CD14-positive monocyte (primary cell): ENCODE measurements around the gene GRK1. TPM values are rescaled to one million over a fixed set of nuclear protein-coding genes. Genes with fewer than 3 reads are reported as not detected.
A peak's percentile ranks its signal among the peaks of the same experiment; 100 is the strongest.

Experiments used
- DNase-seq, 3 donors: peaks; one replicate each; pipeline ENCODE4 v3.0.0-alpha.2; 2011 to 2022
- H2AFZ ChIP-seq: 2 replicates; pipeline ENCODE4 v1.6.0; 2012; ENCODE audit warnings: mild to moderate bottlenecking, low read depth, low read length, inconsistent platforms; ENCODE audit not compliant: insufficient read depth, poor library complexity, severe bottlenecking
- H3K27ac ChIP-seq, 2 donors: 1 replicate in 1 of 2; 2 replicates in 1 of 2; pipeline ENCODE4 v1.5.1; 2012 to 2013; ENCODE audit warnings: low read length in 2 of 2, control low read depth in 1 of 2, inconsistent platforms in 1 of 2, low read depth in 1 of 2, mild to moderate bottlenecking in 1 of 2
- H3K27me3 ChIP-seq, 2 donors: one replicate each; pipeline versions ENCODE4 v1.6.0 to v1.6.1; 2011 to 2013; ENCODE audit warnings: low read length in 2 of 2; ENCODE audit not compliant: control insufficient read depth in 2 of 2, insufficient read depth in 2 of 2
- H3K36me3 ChIP-seq, 2 donors: replicated peaks in 1 of 2; 1 replicate in 1 of 2; 2 replicates in 1 of 2; pipeline versions ENCODE4 v1.5.1 to v1.6.1; 2012 to 2013; ENCODE audit warnings: low read length in 2 of 2, control low read depth in 1 of 2, inconsistent platforms in 1 of 2, mild to moderate bottlenecking in 1 of 2; ENCODE audit not compliant: insufficient read depth in 2 of 2, control insufficient read depth in 1 of 2
- H3K4me1 ChIP-seq, 2 donors: 1 replicate in 1 of 2; 2 replicates in 1 of 2; pipeline versions ENCODE4 v1.5.1 to v1.6.1; 2012 to 2013; ENCODE audit warnings: low read length in 2 of 2, control low read depth in 1 of 2, inconsistent platforms in 1 of 2, mild to moderate bottlenecking in 1 of 2, moderate library complexity in 1 of 2; ENCODE audit not compliant: insufficient read depth in 2 of 2, control insufficient read depth in 1 of 2
- H3K4me2 ChIP-seq: replicated peaks from 2 replicates; pipeline ENCODE3; 2012; ENCODE audit warnings: low read length, moderate library complexity, mild to moderate bottlenecking; ENCODE audit not compliant: poor library complexity, severe bottlenecking; ENCODE audit errors: extremely low read depth
- H3K4me3 ChIP-seq, 3 experiments: fragments of 200-600 bp in 1 of 3; sonication (generic) in 1 of 3; replicated peaks in 1 of 3; 1 replicate in 2 of 3; 2 replicates in 1 of 3; pipeline ENCODE4 v1.5.1; 2011 to 2013; ENCODE audit warnings: low read length in 3 of 3, mild to moderate bottlenecking in 3 of 3, control low read depth in 2 of 3, low read depth in 2 of 3, inconsistent platforms in 1 of 3, moderate library complexity in 1 of 3
- H3K79me2 ChIP-seq: 2 replicates; pipeline ENCODE4 v1.6.0; 2012; ENCODE audit warnings: mild to moderate bottlenecking, control low read depth, inconsistent platforms, low read length, moderate library complexity; ENCODE audit not compliant: insufficient read depth
- H3K9ac ChIP-seq: 2 replicates; pipeline ENCODE4 v1.6.0; 2017; ENCODE audit warnings: low read length, mild to moderate bottlenecking; ENCODE audit not compliant: insufficient read depth, poor library complexity, severe bottlenecking
- H3K9me3 ChIP-seq, 2 donors: replicated peaks in 1 of 2; 1 replicate in 1 of 2; 2 replicates in 1 of 2; pipeline versions ENCODE4 v1.5.1 to v1.6.1; 2012 to 2013; ENCODE audit warnings: low read length in 2 of 2, control low read depth in 1 of 2; ENCODE audit not compliant: control insufficient read depth in 1 of 2, insufficient read depth in 1 of 2
- H4K20me1 ChIP-seq: 2 replicates; pipeline ENCODE4 v1.6.0; 2012; ENCODE audit warnings: mild to moderate bottlenecking, low read length, control low read depth, moderate library complexity; ENCODE audit not compliant: insufficient read depth
- H3K27ac Mint-ChIP-seq, 7 donors: one replicate each; pipeline ENCODE4 v1.8.0; 2020; ENCODE audit warnings: mild to moderate bottlenecking in 7 of 7, mixed read lengths in 7 of 7, moderate library complexity in 6 of 7, inconsistent platforms in 2 of 7
- H3K27me3 Mint-ChIP-seq, 3 donors: one replicate each; pipeline ENCODE4 v1.8.0; 2021 to 2022; ENCODE audit warnings: low read depth in 3 of 3, mild to moderate bottlenecking in 3 of 3, mixed read lengths in 3 of 3, moderate library complexity in 3 of 3, inconsistent platforms in 1 of 3
- H3K36me3 Mint-ChIP-seq, 2 donors: one replicate each; pipeline ENCODE4 v1.8.0; 2020; ENCODE audit warnings: mixed read lengths in 2 of 2, inconsistent platforms in 1 of 2, mild to moderate bottlenecking in 1 of 2
- H3K4me1 Mint-ChIP-seq: one replicate; pipeline ENCODE4 v1.8.0; 2020; ENCODE audit warnings: mild to moderate bottlenecking, mixed read lengths
- H3K4me3 Mint-ChIP-seq, 2 donors: one replicate each; pipeline ENCODE4 v1.8.0; 2020; ENCODE audit warnings: mild to moderate bottlenecking in 2 of 2, mixed read lengths in 2 of 2, moderate library complexity in 1 of 2
- H3K9me3 Mint-ChIP-seq, 7 donors: one replicate each; pipeline ENCODE4 v1.8.0; 2020 to 2022; ENCODE audit warnings: mixed read lengths in 7 of 7, mild to moderate bottlenecking in 6 of 7, moderate library complexity in 6 of 7, inconsistent platforms in 2 of 7
- WGBS: methylation state at CpG from one replicate; pipeline ENCODE4 v1.1.5; 2013; ENCODE audit warnings: missing lambda C conversion rate; ENCODE audit not compliant: insufficient coverage; 5-methylcytosine and 5-hydroxymethylcytosine counted together
- intact Hi-C, 2 donors: fragments of 100-400 bp; cut with micrococcal nuclease; formaldehyde crosslinking; loops; one replicate each; pipeline versions ENCODE4 v1.15.0 to v1.15.1; 2023
- polyA plus RNA-seq, 3 donors: library from polyadenylated mRNA; depleted of rRNA in 1 of 3; unstranded in 2 of 3; stranded (reverse) in 1 of 3; fragments of 300-500 nt in 2 of 3; fragments of >200 nt in 1 of 3; fragmentation: Illumina TruSeq in 2 of 3; gene quantifications; 1 replicate in 2 of 3; 2 replicates in 1 of 3; pipeline ENCODE4 v1.2.3, GENCODE V29; 2012 to 2021
- TF ChIP-seq, protein P1 (sequence below): fragments of 200-600 bp; IDR thresholded peaks from one replicate; pipeline ENCODE4 v1.8.0; 2022; ENCODE audit warnings: antibody characterized with exemption, mild to moderate bottlenecking

GRK1 gene
- polyA plus RNA-seq, 3 donors = not detected

DNA sequence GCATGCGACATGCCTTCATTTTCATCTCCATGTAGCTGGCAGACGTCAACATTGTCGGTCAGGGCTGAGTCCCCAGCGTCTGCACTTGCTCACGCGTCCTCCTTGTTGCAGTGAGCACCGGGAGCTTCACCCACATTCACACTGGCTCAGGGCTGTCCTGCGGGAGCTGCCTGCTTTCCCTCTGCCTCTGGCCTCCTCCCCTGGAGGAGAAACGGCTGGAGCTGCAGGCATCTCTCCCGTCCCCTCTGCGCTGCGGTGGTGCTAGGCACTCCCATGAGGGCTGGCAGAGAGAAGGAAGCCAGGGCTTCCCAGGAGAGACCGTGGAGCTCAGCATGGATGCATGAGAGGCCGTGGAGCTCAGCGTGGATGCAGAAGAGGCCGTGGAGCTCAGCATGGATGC, 73.6 kb downstream of the GRK1 start:
- intact Hi-C loops = no loop called here
- DNase-seq = no peak

DNA sequence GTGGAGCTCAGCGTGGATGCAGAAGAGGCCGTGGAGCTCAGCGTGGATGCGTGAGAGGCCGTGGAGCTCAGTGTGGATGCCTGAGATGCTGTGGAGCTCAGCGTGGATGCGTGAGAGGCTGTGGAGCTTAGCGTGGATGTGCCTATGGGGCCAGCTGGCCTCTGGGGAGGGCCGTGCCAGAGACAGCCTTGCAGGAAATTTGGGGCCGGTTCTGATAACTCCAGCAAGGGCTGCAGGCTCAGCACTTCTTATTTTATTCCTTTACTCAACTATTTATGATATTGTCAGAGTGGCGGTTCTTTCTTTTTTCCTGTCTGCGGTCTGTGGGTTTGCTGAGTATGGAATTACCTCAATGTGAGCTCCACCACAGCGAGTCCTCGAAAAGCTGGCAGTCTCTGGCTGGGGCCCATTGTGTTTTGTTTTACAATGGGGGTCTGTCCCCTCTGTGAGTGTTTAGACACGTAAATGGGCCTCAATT, 74.2 kb downstream of the GRK1 start:
- peak overlapping the region; percentile 54 for H3K4me2 ChIP-seq
- intact Hi-C loops = no loop called here
- 2% methylated on average over 9 of the region's 15 CpGs for WGBS
- H3K9ac ChIP-seq = peak overlapping the region; percentile 2
- Mint-ChIP-seq H3K27ac (peak overlapping the region in 1 of 7 donors; percentile 54), H3K9me3 (peaks cover 0 to 4% (median 0%) of the 10 kb centered on the region in 7 donors), H3K36me3 (no peaks in the 10 kb centered on the region), H3K4me3 (peak overlapping the region in 1 of 2 donors; percentile 70), H3K4me1 (peaks cover 36% of the 10 kb centered on the region), H3K27me3 (peaks cover 34 to 61% (median 53%) of the 10 kb centered on the region in 3 donors)
- H3K36me3 ChIP-seq = no peaks in the 10 kb centered on the region
- no peaks in the 10 kb centered on the region for H3K79me2 ChIP-seq
- peaks cover 31 to 35% of the 10 kb centered on the region in 2 donors for H3K4me1 ChIP-seq
- DNase-seq = no peak
- H3K27ac ChIP-seq = no peak overlapping the region
- H3K9me3 ChIP-seq = no peaks in the 10 kb centered on the region
- H3K4me3 ChIP-seq = peak overlapping the region in 1 of 3 experiments; percentile 20
- no peak overlapping the region for H2AFZ ChIP-seq
- peaks cover 0 to 16% of the 10 kb centered on the region in 2 donors for H3K27me3 ChIP-seq
- TF ChIP-seq, protein P1, sequence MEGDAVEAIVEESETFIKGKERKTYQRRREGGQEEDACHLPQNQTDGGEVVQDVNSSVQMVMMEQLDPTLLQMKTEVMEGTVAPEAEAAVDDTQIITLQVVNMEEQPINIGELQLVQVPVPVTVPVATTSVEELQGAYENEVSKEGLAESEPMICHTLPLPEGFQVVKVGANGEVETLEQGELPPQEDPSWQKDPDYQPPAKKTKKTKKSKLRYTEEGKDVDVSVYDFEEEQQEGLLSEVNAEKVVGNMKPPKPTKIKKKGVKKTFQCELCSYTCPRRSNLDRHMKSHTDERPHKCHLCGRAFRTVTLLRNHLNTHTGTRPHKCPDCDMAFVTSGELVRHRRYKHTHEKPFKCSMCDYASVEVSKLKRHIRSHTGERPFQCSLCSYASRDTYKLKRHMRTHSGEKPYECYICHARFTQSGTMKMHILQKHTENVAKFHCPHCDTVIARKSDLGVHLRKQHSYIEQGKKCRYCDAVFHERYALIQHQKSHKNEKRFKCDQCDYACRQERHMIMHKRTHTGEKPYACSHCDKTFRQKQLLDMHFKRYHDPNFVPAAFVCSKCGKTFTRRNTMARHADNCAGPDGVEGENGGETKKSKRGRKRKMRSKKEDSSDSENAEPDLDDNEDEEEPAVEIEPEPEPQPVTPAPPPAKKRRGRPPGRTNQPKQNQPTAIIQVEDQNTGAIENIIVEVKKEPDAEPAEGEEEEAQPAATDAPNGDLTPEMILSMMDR = no peak
- no peaks in the 10 kb centered on the region for H4K20me1 ChIP-seq

More for the DNA sequence above, 73.6 kb downstream of the GRK1 start:
- Histone ChIP-seq H3K4me2 (no peak overlapping the region), H3K4me1 (peaks cover 37 to 41% of the 10 kb centered on the region in 2 donors), H3K36me3 (no peaks in the 10 kb centered on the region), H3K27ac (no peak overlapping the region), H4K20me1 (no peaks in the 10 kb centered on the region), H3K9ac (no peak overlapping the region), H3K27me3 (peaks cover 0 to 16% of the 10 kb centered on the region in 2 donors), H2AFZ (no peak overlapping the region), H3K79me2 (no peaks in the 10 kb centered on the region), H3K4me3 (no peak overlapping the region), H3K9me3 (no peaks in the 10 kb centered on the region)
- peaks cover 31 to 63% (median 53%) of the 10 kb centered on the region in 3 donors for H3K27me3 Mint-ChIP-seq
- WGBS = 55% methylated on average over 16 of the region's 16 CpGs
- peak overlapping the region in 1 of 2 donors; percentile 70 for H3K4me3 Mint-ChIP-seq
- peak overlapping the region in 1 of 7 donors; percentile 54 for H3K27ac Mint-ChIP-seq
- no peaks in the 10 kb centered on the region for H3K36me3 Mint-ChIP-seq
- TF ChIP-seq, protein P1 = no peak
- peaks cover 40% of the 10 kb centered on the region for H3K4me1 Mint-ChIP-seq
- peaks cover 0 to 4% (median 0%) of the 10 kb centered on the region in 7 donors for H3K9me3 Mint-ChIP-seq
